ENCODE measurements around the gene SLC1A7.

GRCh38 chr1:53071915-53072314, 70.5 kb downstream of the SLC1A7 start:
- TF ChIP-seq, protein P1, sequence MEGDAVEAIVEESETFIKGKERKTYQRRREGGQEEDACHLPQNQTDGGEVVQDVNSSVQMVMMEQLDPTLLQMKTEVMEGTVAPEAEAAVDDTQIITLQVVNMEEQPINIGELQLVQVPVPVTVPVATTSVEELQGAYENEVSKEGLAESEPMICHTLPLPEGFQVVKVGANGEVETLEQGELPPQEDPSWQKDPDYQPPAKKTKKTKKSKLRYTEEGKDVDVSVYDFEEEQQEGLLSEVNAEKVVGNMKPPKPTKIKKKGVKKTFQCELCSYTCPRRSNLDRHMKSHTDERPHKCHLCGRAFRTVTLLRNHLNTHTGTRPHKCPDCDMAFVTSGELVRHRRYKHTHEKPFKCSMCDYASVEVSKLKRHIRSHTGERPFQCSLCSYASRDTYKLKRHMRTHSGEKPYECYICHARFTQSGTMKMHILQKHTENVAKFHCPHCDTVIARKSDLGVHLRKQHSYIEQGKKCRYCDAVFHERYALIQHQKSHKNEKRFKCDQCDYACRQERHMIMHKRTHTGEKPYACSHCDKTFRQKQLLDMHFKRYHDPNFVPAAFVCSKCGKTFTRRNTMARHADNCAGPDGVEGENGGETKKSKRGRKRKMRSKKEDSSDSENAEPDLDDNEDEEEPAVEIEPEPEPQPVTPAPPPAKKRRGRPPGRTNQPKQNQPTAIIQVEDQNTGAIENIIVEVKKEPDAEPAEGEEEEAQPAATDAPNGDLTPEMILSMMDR (IDR thresholded peaks at IDR 0.05): no peak
- no peak for TF ChIP-seq POLR2A (IDR thresholded peaks at IDR 0.05)

Data from testis (tissue), 2 donors.